ENCODE results near the gene CLK4. TPM values are rescaled to one million over a fixed set of nuclear protein-coding genes. Genes with fewer than 3 reads are reported as not detected.

The CLK4 gene
- total RNA-seq, 4 donors from 2014 or later: 23.6 to 72.3 (median 39.7) TPM

GRCh38 chr5:178581621-178582020, 45.2 kb downstream of the CLK4 start:
- no peaks in the 10 kb centered on the region for H3K9me3 ChIP-seq
- no peak for DNase-seq
- H3K4me1 ChIP-seq: no peaks in the 10 kb centered on the region
- intact Hi-C loops (cut with DNase I; ENCODE audit: low total_unique reads): no loop called here
- H3K36me3 ChIP-seq: no peaks in the 10 kb centered on the region
- no peak overlapping the region for H3K4me3 ChIP-seq
- peaks cover 0 to 4% of the 10 kb centered on the region in 2 donors for H3K27me3 ChIP-seq
- TF ChIP-seq POLR2A (IDR thresholded peaks at IDR 0.05): no peak
- no peak for TF ChIP-seq CTCF (IDR thresholded peaks at IDR 0.05)
- no peak overlapping the region for H3K27ac ChIP-seq

- Histone ChIP-seq H3K4me1 (no peaks in the 10 kb centered on the region), H3K9me3 (no peaks in the 10 kb centered on the region), H3K4me3 (no peak overlapping the region), H3K36me3 (no peaks in the 10 kb centered on the region), H3K27ac (no peak overlapping the region), H3K27me3 (peaks cover 0 to 4% of the 10 kb centered on the region in 2 donors)
- TF ChIP-seq CTCF (IDR thresholded peaks at IDR 0.05): no peak
- TF ChIP-seq POLR2A (IDR thresholded peaks at IDR 0.05): no peak
- intact Hi-C loops (cut with DNase I; ENCODE audit: low total_unique reads): no loop called here
- DNase-seq: no peak
Observed at GRCh38 chr5:178580271-178580955, 46.4 kb downstream of the CLK4 start.

GRCh38 chr5:178577944-178578343, 48.9 kb downstream of the CLK4 start:
- no peaks in the 10 kb centered on the region for H3K36me3 ChIP-seq
- H3K4me1 ChIP-seq: no peaks in the 10 kb centered on the region
- H3K27ac ChIP-seq: no peak overlapping the region
- no peak for DNase-seq
- H3K4me3 ChIP-seq: no peak overlapping the region
- TF ChIP-seq CTCF (IDR thresholded peaks at IDR 0.05) (no peak), POLR2A (IDR thresholded peaks at IDR 0.05) (no peak)
- H3K9me3 ChIP-seq: no peaks in the 10 kb centered on the region
- peaks cover 0 to 4% of the 10 kb centered on the region in 2 donors for H3K27me3 ChIP-seq
- intact Hi-C loops (cut with DNase I; ENCODE audit: low total_unique reads): no loop called here

GRCh38 chr5:178577376-178577839, 49.4 kb downstream of the CLK4 start:
- TF ChIP-seq POLR2A (IDR thresholded peaks at IDR 0.05) (no peak), CTCF (IDR thresholded peaks at IDR 0.05) (no peak)
- peaks cover 0 to 2% of the 10 kb centered on the region in 2 donors for H3K9me3 ChIP-seq
- DNase-seq: no peak
- H3K4me3 ChIP-seq: no peak overlapping the region
- no peak overlapping the region for H3K27ac ChIP-seq
- no peaks in the 10 kb centered on the region for H3K36me3 ChIP-seq
- peaks cover 0 to 4% of the 10 kb centered on the region in 2 donors for H3K27me3 ChIP-seq
- H3K4me1 ChIP-seq: no peaks in the 10 kb centered on the region
- intact Hi-C loops (cut with DNase I; ENCODE audit: low total_unique reads): no loop called here

GRCh38 chr5:178576591-178577351, 50.1 kb downstream of the CLK4 start:
- H3K27ac ChIP-seq: no peak overlapping the region
- peaks cover 0 to 4% of the 10 kb centered on the region in 2 donors for H3K9me3 ChIP-seq
- DNase-seq: no peak
- no peaks in the 10 kb centered on the region for H3K4me1 ChIP-seq
- H3K36me3 ChIP-seq: no peaks in the 10 kb centered on the region
- intact Hi-C loops (cut with DNase I; ENCODE audit: low total_unique reads): no loop called here
- peaks cover 0 to 4% of the 10 kb centered on the region in 2 donors for H3K27me3 ChIP-seq
- TF ChIP-seq CTCF (IDR thresholded peaks at IDR 0.05): no peak
- TF ChIP-seq POLR2A (IDR thresholded peaks at IDR 0.05): no peak
- no peak overlapping the region for H3K4me3 ChIP-seq
